Measurements from ENCODE around the gene ENPP3. TPM values are rescaled to one million over a fixed set of nuclear protein-coding genes. Genes with fewer than 3 reads are reported as not detected.

Gene ENPP3
- total and polyA plus RNA-seq, 10 donors: 0.23 to 1.3 (median 0.54) TPM

- intact Hi-C loops (cut with DNase I; ENCODE audit: low total_unique reads): no loop called here
- H3K27ac ChIP-seq: no peak overlapping the region
- 93 to 98% (median 96%) methylated on average over 2 of the region's 2 CpGs for WGBS, 5 donors
These were observed 8.7 kb downstream of the ENPP3 start for GRCh38 chr6:131645846-131646245.

DNA sequence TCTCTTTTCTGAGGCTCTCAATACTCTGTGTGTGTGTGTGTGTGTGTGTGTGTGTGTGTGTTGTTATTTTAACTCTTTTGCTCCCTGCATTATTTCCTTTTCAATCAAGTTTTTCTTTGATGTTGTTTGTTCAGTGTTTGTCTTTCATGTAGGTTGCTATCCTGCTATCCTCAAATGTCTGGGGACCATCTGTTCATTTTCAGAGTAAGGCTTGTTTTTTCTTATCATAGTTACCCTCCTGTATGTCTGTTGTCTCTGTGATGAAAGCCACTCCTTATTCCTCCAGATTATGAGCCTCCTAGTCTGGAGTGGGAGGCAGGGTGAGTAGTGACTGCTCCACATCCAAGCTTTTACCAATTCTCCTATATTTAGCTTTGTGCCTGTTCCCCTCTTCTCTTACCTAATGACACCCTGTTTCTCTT is 9.2 kb downstream of the ENPP3 start:
- intact Hi-C loops (cut with DNase I; ENCODE audit: low total_unique reads): no loop called here
- no peaks in the 10 kb centered on the region for H3K4me1 ChIP-seq
- TF ChIP-seq, protein P1, sequence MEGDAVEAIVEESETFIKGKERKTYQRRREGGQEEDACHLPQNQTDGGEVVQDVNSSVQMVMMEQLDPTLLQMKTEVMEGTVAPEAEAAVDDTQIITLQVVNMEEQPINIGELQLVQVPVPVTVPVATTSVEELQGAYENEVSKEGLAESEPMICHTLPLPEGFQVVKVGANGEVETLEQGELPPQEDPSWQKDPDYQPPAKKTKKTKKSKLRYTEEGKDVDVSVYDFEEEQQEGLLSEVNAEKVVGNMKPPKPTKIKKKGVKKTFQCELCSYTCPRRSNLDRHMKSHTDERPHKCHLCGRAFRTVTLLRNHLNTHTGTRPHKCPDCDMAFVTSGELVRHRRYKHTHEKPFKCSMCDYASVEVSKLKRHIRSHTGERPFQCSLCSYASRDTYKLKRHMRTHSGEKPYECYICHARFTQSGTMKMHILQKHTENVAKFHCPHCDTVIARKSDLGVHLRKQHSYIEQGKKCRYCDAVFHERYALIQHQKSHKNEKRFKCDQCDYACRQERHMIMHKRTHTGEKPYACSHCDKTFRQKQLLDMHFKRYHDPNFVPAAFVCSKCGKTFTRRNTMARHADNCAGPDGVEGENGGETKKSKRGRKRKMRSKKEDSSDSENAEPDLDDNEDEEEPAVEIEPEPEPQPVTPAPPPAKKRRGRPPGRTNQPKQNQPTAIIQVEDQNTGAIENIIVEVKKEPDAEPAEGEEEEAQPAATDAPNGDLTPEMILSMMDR (IDR thresholded peaks at IDR 0.05 in 8 of 11, conservative IDR thresholded peaks at IDR 0.05 in 3 of 11): no peak
- TF ChIP-seq POLR2AphosphoS5 (IDR thresholded peaks at IDR 0.05): no peak
- no peak for TF ChIP-seq POLR2A (IDR thresholded peaks at IDR 0.05)
- H3K4me3 ChIP-seq: no peak overlapping the region
- H3K9me3 ChIP-seq: no peaks in the 10 kb centered on the region
- H3K36me3 ChIP-seq: no peaks in the 10 kb centered on the region
- no peak for DNase-seq
- H3K27me3 ChIP-seq (replicated peaks in 1 of 7): no peaks in the 10 kb centered on the region
- H3K27ac ChIP-seq: no peak overlapping the region

More at GRCh38 chr6:131645846-131646245, 8.7 kb downstream of the ENPP3 start:
- DNase-seq: no peak
- Histone ChIP-seq H3K9me3 (no peaks in the 10 kb centered on the region), H3K4me3 (no peak overlapping the region), H3K4me1 (no peaks in the 10 kb centered on the region), H3K36me3 (no peaks in the 10 kb centered on the region), H3K27me3 (replicated peaks in 1 of 7) (no peaks in the 10 kb centered on the region)
- TF ChIP-seq POLR2A (IDR thresholded peaks at IDR 0.05): no peak
- TF ChIP-seq, protein P1 (IDR thresholded peaks at IDR 0.05 in 8 of 11, conservative IDR thresholded peaks at IDR 0.05 in 3 of 11): no peak
- no peak for TF ChIP-seq POLR2AphosphoS5 (IDR thresholded peaks at IDR 0.05)

- DNase-seq: no peak
- Histone ChIP-seq H3K27ac (no peak overlapping the region), H3K36me3 (no peaks in the 10 kb centered on the region), H3K9me3 (no peaks in the 10 kb centered on the region), H3K27me3 (replicated peaks in 1 of 7) (no peaks in the 10 kb centered on the region), H3K4me1 (no peaks in the 10 kb centered on the region), H3K4me3 (no peak overlapping the region)
- intact Hi-C loops (cut with DNase I; ENCODE audit: low total_unique reads): no loop called here
- TF ChIP-seq POLR2AphosphoS5 (IDR thresholded peaks at IDR 0.05) (no peak), POLR2A (IDR thresholded peaks at IDR 0.05) (no peak)
- TF ChIP-seq, protein P1 (IDR thresholded peaks at IDR 0.05 in 8 of 11, conservative IDR thresholded peaks at IDR 0.05 in 3 of 11): no peak
These were observed 14.7 kb downstream of the ENPP3 start for GRCh38 chr6:131651782-131652181.

- Histone ChIP-seq H3K4me3 (no peak overlapping the region), H3K36me3 (no peaks in the 10 kb centered on the region), H3K27me3 (replicated peaks in 1 of 7) (no peaks in the 10 kb centered on the region), H3K9me3 (no peaks in the 10 kb centered on the region), H3K4me1 (no peaks in the 10 kb centered on the region), H3K27ac (no peak overlapping the region)
- no peak for DNase-seq
- intact Hi-C loops (cut with DNase I; ENCODE audit: low total_unique reads): no loop called here
- TF ChIP-seq POLR2AphosphoS5 (IDR thresholded peaks at IDR 0.05): no peak
- TF ChIP-seq, protein P1 (IDR thresholded peaks at IDR 0.05 in 8 of 11, conservative IDR thresholded peaks at IDR 0.05 in 3 of 11): no peak
- TF ChIP-seq POLR2A (IDR thresholded peaks at IDR 0.05): no peak
- 72 to 83% (median 80%) methylated on average over 5 of the region's 5 CpGs for WGBS, 5 donors
These were observed 15.4 kb downstream of the ENPP3 start for GRCh38 chr6:131652472-131652871.
